Tibial nerve (tissue), 3 donors: ENCODE measurements around the gene RLN3.

Experiments used
- CTCF ChIP-seq, 5 experiments: fragments of 200-600 bp in 3 of 5; fragments of 450-650 bp in 2 of 5; sonication (generic) in 3 of 5; IDR thresholded peaks; one replicate each; pipeline ENCODE4 v1.5.1; 2016 to 2019; ENCODE audit warnings: antibody characterized with exemption in 5 of 5, mild to moderate bottlenecking in 3 of 5, moderate library complexity in 2 of 5
- POLR2A ChIP-seq, 2 donors: fragments of 450-650 bp; IDR thresholded peaks; one replicate each; pipeline ENCODE4 v1.6.1; 2017; ENCODE audit warnings: antibody characterized with exemption in 2 of 2, mild to moderate bottlenecking in 2 of 2, moderate library complexity in 2 of 2

DNA sequence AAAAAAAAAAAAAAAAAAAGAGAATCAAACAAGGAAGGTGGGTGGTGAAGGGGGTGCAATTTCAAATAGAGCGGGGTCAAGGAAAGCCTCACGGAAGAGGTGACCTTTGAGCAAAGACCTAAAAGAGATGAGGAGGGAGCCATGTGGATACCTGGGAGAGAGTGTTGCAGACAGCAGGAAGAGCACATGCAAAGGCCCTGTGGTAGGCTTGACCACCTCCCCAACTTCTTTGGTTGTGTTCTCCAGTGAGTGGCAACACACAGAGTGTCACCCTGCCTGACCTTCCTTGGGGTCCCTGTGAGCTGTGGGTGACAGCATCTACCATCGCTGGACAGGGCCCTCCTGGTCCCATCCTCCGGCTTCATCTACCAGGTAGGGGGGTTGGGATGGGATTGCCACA, 22.6 kb downstream of the RLN3 start:
- TF ChIP-seq POLR2A (IDR thresholded peaks at IDR 0.05) (no peak), CTCF (IDR thresholded peaks at IDR 0.05) (no peak)
